WTC11 (cell line): ENCODE results near the gene CGREF1. TPM values are rescaled to one million over a fixed set of nuclear protein-coding genes. Genes with fewer than 3 reads are reported as not detected.

Source experiments
- ATAC-seq: fragments of 200-7000 bp; cut with Tn5 transposase; 2 replicates; pipeline ENCODE4 v1.10.0; 2021; ENCODE audit warnings: mild to moderate bottlenecking, moderate library complexity
- CTCF ChIA-PET: fragments of 300-600 bp; sonication (Branson Sonifier 250); formaldehyde crosslinking; loops from one replicate; lab custom pipeline; 2021; ENCODE audit warnings: antibody characterized with exemption; lab: Charles Lee
- POLR2A ChIA-PET: fragments of 350-600 bp; sonication (Branson Sonifier 250); formaldehyde crosslinking; loops from one replicate; lab custom pipeline; 2021; ENCODE audit warnings: antibody characterized with exemption; lab: Charles Lee
- DNase-seq: peaks from one replicate; pipeline ENCODE4 v3.0.0; 2021; ENCODE audit warnings: low spot score
- H3K27ac Mint-ChIP-seq: 2 replicates; pipeline ENCODE4 v1.8.0; 2021; ENCODE audit warnings: mixed read lengths
- H3K27me3 Mint-ChIP-seq: 2 replicates; pipeline ENCODE4 v1.8.0; 2021; ENCODE audit warnings: low read depth, mild to moderate bottlenecking, moderate library complexity, mixed read lengths
- H3K36me3 Mint-ChIP-seq: 2 replicates; pipeline ENCODE4 v1.8.0; 2021; ENCODE audit warnings: mixed read lengths
- H3K4me1 Mint-ChIP-seq: 2 replicates; pipeline ENCODE4 v1.8.0; 2022; ENCODE audit warnings: mixed read lengths
- H3K4me3 Mint-ChIP-seq: 2 replicates; pipeline ENCODE4 v1.8.0; 2021; ENCODE audit warnings: mild to moderate bottlenecking, moderate library complexity, mixed read lengths
- H3K9me3 Mint-ChIP-seq: 2 replicates; pipeline ENCODE4 v1.8.0; 2021; ENCODE audit warnings: mixed read lengths
- ATF1 ChIP-seq: sonication (generic); formaldehyde crosslinking; IDR thresholded peaks from 2 replicates; pipeline ENCODE4 v1.8.1; 2023; ENCODE audit warnings: mild to moderate bottlenecking, moderate library complexity, missing genetic modification reagents
- ELF4 ChIP-seq: sonication (generic); formaldehyde crosslinking; IDR thresholded peaks from 2 replicates; pipeline ENCODE4 v1.8.1; 2022; ENCODE audit warnings: low read depth, mild to moderate bottlenecking, moderate library complexity, missing genetic modification reagents
- ESRRA ChIP-seq: sonication (generic); formaldehyde crosslinking; IDR thresholded peaks from 2 replicates; pipeline ENCODE4 v1.8.1; 2022; ENCODE audit warnings: mild to moderate bottlenecking, missing genetic modification reagents, borderline replicate concordance
- ETV6 ChIP-seq: sonication (generic); formaldehyde crosslinking; IDR thresholded peaks from 2 replicates; pipeline ENCODE4 v1.8.1; 2022; ENCODE audit warnings: mild to moderate bottlenecking, missing genetic modification reagents
- FOXJ3 ChIP-seq: sonication (generic); formaldehyde crosslinking; IDR thresholded peaks from 2 replicates; pipeline ENCODE4 v1.9.0; 2021; ENCODE audit warnings: missing genetic modification reagents, mild to moderate bottlenecking, borderline replicate concordance
- GRHL2 ChIP-seq: fragments of 250-450 bp; sonication (Bioruptor Pico); IDR thresholded peaks from 2 replicates; pipeline ENCODE4 v1.8.0; 2022; ENCODE audit warnings: mild to moderate bottlenecking, moderate library complexity; ENCODE audit not compliant: insufficient replicate concordance, severe bottlenecking
- JUN ChIP-seq: sonication (generic); formaldehyde crosslinking; IDR thresholded peaks from 2 replicates; pipeline ENCODE4 v1.8.0; 2023; ENCODE audit warnings: mild to moderate bottlenecking, missing genetic modification reagents
- MXD4 ChIP-seq: fragments of 250-450 bp; sonication (Bioruptor Pico); IDR thresholded peaks from 2 replicates; pipeline ENCODE4 v1.8.0; 2021; ENCODE audit warnings: mild to moderate bottlenecking, moderate library complexity, borderline replicate concordance
- MYBL2 ChIP-seq: sonication (generic); formaldehyde crosslinking; IDR thresholded peaks from 2 replicates; pipeline ENCODE4 v1.8.1; 2023; ENCODE audit warnings: mild to moderate bottlenecking, moderate library complexity, missing genetic modification reagents
- NR1H2 ChIP-seq: sonication (generic); formaldehyde crosslinking; IDR thresholded peaks from 2 replicates; pipeline ENCODE4 v1.9.0; 2021; ENCODE audit warnings: mild to moderate bottlenecking, moderate library complexity, missing genetic modification reagents
- SOX15 ChIP-seq: fragments of 250-450 bp; sonication (Bioruptor Pico); IDR thresholded peaks from 2 replicates; pipeline ENCODE4 v1.9.0; 2021; ENCODE audit warnings: mild to moderate bottlenecking
- TCF7 ChIP-seq: sonication (generic); formaldehyde crosslinking; IDR thresholded peaks from 2 replicates; pipeline ENCODE4 v1.8.0; 2022; ENCODE audit warnings: mild to moderate bottlenecking, low read depth, missing genetic modification reagents, moderate library complexity
- ZNF138 ChIP-seq: sonication (generic); formaldehyde crosslinking; conservative IDR thresholded peaks from 2 replicates; pipeline ENCODE4 v1.8.1; 2022; ENCODE audit warnings: mild to moderate bottlenecking, moderate library complexity, missing genetic modification reagents
- ZNF263 ChIP-seq: sonication (generic); formaldehyde crosslinking; IDR thresholded peaks from 2 replicates; pipeline ENCODE4 v1.8.1; 2022; ENCODE audit warnings: low read depth, mild to moderate bottlenecking, moderate library complexity, missing genetic modification reagents
- ZNF317 ChIP-seq: sonication (generic); formaldehyde crosslinking; IDR thresholded peaks from 2 replicates; pipeline ENCODE4 v1.8.1; 2023; ENCODE audit warnings: low read depth, mild to moderate bottlenecking, moderate library complexity, missing genetic modification reagents, borderline replicate concordance
- ZNF396 ChIP-seq: fragments of 250-450 bp; sonication (Bioruptor Pico); IDR thresholded peaks from 2 replicates; pipeline ENCODE4 v1.8.0; 2021; ENCODE audit warnings: mild to moderate bottlenecking, moderate library complexity, borderline replicate concordance
- ZNF671 ChIP-seq: fragments of 250-450 bp; sonication (Bioruptor Pico); IDR thresholded peaks from 2 replicates; pipeline ENCODE4 v1.8.0; 2021; ENCODE audit warnings: mild to moderate bottlenecking
- total RNA-seq: library from RNA; stranded (reverse); gene quantifications from 3 replicates; pipeline ENCODE4 v1.2.3, GENCODE V29; 2021
- TF ChIP-seq, protein P1 (sequence below): fragments of 250-450 bp; sonication (Bioruptor Pico); IDR thresholded peaks from 2 replicates; pipeline ENCODE4 v1.8.0; 2021; ENCODE audit warnings: mild to moderate bottlenecking
- TF ChIP-seq, protein P2 (sequence below): sonication (generic); formaldehyde crosslinking; IDR thresholded peaks from 2 replicates; pipeline ENCODE4 v1.8.0; 2023; ENCODE audit warnings: missing genetic modification reagents, mild to moderate bottlenecking, borderline replicate concordance
- TF ChIP-seq, protein P3 (sequence below): sonication (generic); formaldehyde crosslinking; IDR thresholded peaks from 2 replicates; pipeline ENCODE4 v1.8.0; 2022; ENCODE audit warnings: missing genetic modification reagents
- TF ChIP-seq, protein P4 (sequence below): sonication (generic); formaldehyde crosslinking; conservative IDR thresholded peaks from 2 replicates; pipeline ENCODE4 v1.8.1; 2022; ENCODE audit warnings: mild to moderate bottlenecking, missing genetic modification reagents

CGREF1 gene
- total RNA-seq, 1 experiment from 2014 or later, result 3.5 TPM

DNA sequence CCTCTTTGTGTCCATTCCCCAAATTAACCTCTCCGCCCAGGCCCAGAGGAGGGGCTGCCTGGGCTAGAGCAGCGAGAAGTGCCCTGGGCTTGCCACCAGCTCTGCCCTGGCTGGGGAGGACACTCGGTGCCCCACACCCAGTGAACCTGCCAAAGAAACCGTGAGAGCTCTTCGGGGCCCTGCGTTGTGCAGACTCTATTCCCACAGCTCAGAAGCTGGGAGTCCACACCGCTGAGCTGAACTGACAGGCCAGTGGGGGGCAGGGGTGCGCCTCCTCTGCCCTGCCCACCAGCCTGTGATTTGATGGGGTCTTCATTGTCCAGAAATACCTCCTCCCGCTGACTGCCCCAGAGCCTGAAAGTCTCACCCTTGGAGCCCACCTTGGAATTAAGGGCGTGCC is 18.9 kb downstream of the CGREF1 start (continued):
- TF ChIP-seq, protein P1, sequence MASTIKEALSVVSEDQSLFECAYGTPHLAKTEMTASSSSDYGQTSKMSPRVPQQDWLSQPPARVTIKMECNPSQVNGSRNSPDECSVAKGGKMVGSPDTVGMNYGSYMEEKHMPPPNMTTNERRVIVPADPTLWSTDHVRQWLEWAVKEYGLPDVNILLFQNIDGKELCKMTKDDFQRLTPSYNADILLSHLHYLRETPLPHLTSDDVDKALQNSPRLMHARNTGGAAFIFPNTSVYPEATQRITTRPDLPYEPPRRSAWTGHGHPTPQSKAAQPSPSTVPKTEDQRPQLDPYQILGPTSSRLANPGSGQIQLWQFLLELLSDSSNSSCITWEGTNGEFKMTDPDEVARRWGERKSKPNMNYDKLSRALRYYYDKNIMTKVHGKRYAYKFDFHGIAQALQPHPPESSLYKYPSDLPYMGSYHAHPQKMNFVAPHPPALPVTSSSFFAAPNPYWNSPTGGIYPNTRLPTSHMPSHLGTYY (CRISPR knock-in tag), result no peak
- no peak for TF ChIP-seq NR1H2 (CRISPR knock-in tag)
- TF ChIP-seq GRHL2 (CRISPR knock-in tag), result no peak
- TF ChIP-seq ETV6 (CRISPR knock-in tag), result no peak
- TF ChIP-seq, protein P2, sequence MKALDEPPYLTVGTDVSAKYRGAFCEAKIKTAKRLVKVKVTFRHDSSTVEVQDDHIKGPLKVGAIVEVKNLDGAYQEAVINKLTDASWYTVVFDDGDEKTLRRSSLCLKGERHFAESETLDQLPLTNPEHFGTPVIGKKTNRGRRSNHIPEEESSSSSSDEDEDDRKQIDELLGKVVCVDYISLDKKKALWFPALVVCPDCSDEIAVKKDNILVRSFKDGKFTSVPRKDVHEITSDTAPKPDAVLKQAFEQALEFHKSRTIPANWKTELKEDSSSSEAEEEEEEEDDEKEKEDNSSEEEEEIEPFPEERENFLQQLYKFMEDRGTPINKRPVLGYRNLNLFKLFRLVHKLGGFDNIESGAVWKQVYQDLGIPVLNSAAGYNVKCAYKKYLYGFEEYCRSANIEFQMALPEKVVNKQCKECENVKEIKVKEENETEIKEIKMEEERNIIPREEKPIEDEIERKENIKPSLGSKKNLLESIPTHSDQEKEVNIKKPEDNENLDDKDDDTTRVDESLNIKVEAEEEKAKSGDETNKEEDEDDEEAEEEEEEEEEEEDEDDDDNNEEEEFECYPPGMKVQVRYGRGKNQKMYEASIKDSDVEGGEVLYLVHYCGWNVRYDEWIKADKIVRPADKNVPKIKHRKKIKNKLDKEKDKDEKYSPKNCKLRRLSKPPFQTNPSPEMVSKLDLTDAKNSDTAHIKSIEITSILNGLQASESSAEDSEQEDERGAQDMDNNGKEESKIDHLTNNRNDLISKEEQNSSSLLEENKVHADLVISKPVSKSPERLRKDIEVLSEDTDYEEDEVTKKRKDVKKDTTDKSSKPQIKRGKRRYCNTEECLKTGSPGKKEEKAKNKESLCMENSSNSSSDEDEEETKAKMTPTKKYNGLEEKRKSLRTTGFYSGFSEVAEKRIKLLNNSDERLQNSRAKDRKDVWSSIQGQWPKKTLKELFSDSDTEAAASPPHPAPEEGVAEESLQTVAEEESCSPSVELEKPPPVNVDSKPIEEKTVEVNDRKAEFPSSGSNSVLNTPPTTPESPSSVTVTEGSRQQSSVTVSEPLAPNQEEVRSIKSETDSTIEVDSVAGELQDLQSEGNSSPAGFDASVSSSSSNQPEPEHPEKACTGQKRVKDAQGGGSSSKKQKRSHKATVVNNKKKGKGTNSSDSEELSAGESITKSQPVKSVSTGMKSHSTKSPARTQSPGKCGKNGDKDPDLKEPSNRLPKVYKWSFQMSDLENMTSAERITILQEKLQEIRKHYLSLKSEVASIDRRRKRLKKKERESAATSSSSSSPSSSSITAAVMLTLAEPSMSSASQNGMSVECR (CRISPR knock-in tag), result no peak
- TF ChIP-seq ZNF138 (CRISPR knock-in tag), result no peak

DNA sequence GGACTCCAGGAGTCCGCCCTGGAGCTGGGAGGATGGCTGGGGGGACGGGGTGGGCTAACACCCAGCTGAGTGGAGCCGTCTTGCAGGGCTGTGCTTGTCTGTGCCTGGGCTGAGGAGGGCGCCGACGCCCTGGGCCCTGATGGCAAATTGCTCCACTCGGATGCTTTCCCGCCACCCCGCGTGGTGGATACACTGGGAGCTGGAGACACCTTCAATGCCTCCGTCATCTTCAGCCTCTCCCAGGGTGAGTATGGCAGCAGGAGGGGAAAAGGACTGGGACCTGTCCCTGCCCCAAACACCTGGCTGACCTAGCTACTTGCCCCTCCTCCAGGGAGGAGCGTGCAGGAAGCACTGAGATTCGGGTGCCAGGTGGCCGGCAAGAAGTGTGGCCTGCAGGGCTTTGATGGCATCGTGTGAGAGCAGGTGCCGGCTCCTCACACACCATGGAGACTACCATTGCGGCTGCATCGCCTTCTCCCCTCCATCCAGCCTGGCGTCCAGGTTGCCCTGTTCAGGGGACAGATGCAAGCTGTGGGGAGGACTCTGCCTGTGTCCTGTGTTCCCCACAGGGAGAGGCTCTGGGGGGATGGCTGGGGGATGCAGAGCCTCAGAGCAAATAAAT is 19.5 kb downstream of the CGREF1 start:
- CTCF ChIA-PET, result interaction anchor here (0.9 to 3.9 kb wide), 8 partner anchors 12 to 203 kb away, joined by 3 to 39 read pairs (median 12); partner anchors contain the start of genes ABHD1, KHK, PREB and TRIM54
- Mint-ChIP-seq H3K36me3 (no peaks in the 10 kb centered on the region), H3K27me3 (no peaks in the 10 kb centered on the region), H3K4me1 (peaks cover 6% of the 10 kb centered on the region), H3K9me3 (no peaks in the 10 kb centered on the region)
- DNase-seq, result no peak
- no peak for TF ChIP-seq ZNF396 (CRISPR knock-in tag)
- no peak for TF ChIP-seq ZNF263
- TF ChIP-seq ATF1 (CRISPR knock-in tag), result no peak
- no peak for TF ChIP-seq SOX15
- TF ChIP-seq, protein P3, sequence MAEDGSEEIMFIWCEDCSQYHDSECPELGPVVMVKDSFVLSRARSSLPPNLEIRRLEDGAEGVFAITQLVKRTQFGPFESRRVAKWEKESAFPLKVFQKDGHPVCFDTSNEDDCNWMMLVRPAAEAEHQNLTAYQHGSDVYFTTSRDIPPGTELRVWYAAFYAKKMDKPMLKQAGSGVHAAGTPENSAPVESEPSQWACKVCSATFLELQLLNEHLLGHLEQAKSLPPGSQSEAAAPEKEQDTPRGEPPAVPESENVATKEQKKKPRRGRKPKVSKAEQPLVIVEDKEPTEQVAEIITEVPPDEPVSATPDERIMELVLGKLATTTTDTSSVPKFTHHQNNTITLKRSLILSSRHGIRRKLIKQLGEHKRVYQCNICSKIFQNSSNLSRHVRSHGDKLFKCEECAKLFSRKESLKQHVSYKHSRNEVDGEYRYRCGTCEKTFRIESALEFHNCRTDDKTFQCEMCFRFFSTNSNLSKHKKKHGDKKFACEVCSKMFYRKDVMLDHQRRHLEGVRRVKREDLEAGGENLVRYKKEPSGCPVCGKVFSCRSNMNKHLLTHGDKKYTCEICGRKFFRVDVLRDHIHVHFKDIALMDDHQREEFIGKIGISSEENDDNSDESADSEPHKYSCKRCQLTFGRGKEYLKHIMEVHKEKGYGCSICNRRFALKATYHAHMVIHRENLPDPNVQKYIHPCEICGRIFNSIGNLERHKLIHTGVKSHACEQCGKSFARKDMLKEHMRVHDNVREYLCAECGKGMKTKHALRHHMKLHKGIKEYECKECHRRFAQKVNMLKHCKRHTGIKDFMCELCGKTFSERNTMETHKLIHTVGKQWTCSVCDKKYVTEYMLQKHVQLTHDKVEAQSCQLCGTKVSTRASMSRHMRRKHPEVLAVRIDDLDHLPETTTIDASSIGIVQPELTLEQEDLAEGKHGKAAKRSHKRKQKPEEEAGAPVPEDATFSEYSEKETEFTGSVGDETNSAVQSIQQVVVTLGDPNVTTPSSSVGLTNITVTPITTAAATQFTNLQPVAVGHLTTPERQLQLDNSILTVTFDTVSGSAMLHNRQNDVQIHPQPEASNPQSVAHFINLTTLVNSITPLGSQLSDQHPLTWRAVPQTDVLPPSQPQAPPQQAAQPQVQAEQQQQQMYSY, result no peak
- no peak for TF ChIP-seq JUN (CRISPR knock-in tag)
- no peak for TF ChIP-seq ZNF671 (CRISPR knock-in tag)
- TF ChIP-seq TCF7 (CRISPR knock-in tag), result no peak
- no peak for TF ChIP-seq ELF4 (CRISPR knock-in tag)
- no peak for TF ChIP-seq ESRRA (CRISPR knock-in tag)
- TF ChIP-seq FOXJ3, result no peak
- TF ChIP-seq ZNF317 (CRISPR knock-in tag), result no peak
- TF ChIP-seq, protein P4, sequence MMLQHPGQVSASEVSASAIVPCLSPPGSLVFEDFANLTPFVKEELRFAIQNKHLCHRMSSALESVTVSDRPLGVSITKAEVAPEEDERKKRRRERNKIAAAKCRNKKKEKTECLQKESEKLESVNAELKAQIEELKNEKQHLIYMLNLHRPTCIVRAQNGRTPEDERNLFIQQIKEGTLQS (CRISPR knock-in tag), result no peak
- no peak for TF ChIP-seq MYBL2 (CRISPR knock-in tag)
- TF ChIP-seq ETV6 (CRISPR knock-in tag), result no peak
- no peak for TF ChIP-seq MXD4 (CRISPR knock-in tag)
- TF ChIP-seq, all 79 proteins: peak for 0
- no peak for ATAC-seq
- H3K4me3 Mint-ChIP-seq, result no peak overlapping the region
- POLR2A ChIA-PET, result no interaction called here
- no peak overlapping the region for H3K27ac Mint-ChIP-seq
